K562 (cell line): Measurements from ENCODE around the gene DUSP16. TPM values are rescaled to one million over a fixed set of nuclear protein-coding genes. Genes with fewer than 3 reads are reported as not detected.

ENCODE experiments used
- ATAC-seq: fragments of 200-7000 bp; cut with Tn5 transposase; 3 replicates; pipeline ENCODE4 v1.9.1; 2020; ENCODE audit warnings: moderate library complexity
- BruUV-seq: library from RNA; stranded (reverse); fragments of 400-500 nt; replicated peaks from 2 replicates; lab custom pipeline; 2021; lab: Mats Ljungman, UMichigan
- CTCF ChIA-PET: fragments of 300-600 bp; formaldehyde crosslinking; extraction: SDS; loops from one replicate; lab custom pipeline; 2021; ENCODE audit warnings: low intra/inter-chr PET ratio; lab: Yijun Ruan, JAX
- POLR2A ChIA-PET: fragments of 300-600, 350-650 bp; sonication (Branson Sonifier 250); formaldehyde crosslinking; extraction: SDS; loops from one replicate; lab custom pipeline; 2021; ENCODE audit warnings: antibody characterized with exemption, inconsistent platforms; lab: Yijun Ruan, JAX
- DNase-seq, 4 experiments: peaks; one replicate each; pipeline versions ENCODE4 v3.0.0 to v3.0.0-alpha.2; 2011 to 2018; ENCODE audit warnings: low spot score in 3 of 4, mixed read lengths in 3 of 4; ENCODE audit errors: extremely low read depth in 1 of 4
- FAIRE-seq: peaks from 2 replicates; lab custom pipeline; 2011; peaks lifted over from hg19 to GRCh38; lab: Jason Lieb, UNC
- H2AFZ ChIP-seq: 2 replicates; pipeline ENCODE4 v1.6.0; 2011; ENCODE audit warnings: low read depth, low read length, control low read depth, inconsistent platforms
- H3K27ac ChIP-seq: fragments of 200-600 bp; 3 replicates; pipeline ENCODE4 v1.8.0; 2011; ENCODE audit warnings: low read depth, mild to moderate bottlenecking, control low read depth, inconsistent platforms, low read length, moderate library complexity, mixed read lengths; ENCODE audit errors: extremely low read depth
- H3K27me3 ChIP-seq, 2 experiments: fragments of 300-600 bp in 1 of 2; 2 replicates in 1 of 2; 3 replicates in 1 of 2; pipeline versions ENCODE4 v1.6.0 to v1.8.0; 2011; ENCODE audit warnings: inconsistent platforms in 2 of 2, low read length in 2 of 2, mild to moderate bottlenecking in 1 of 2, mixed read lengths in 1 of 2, moderate library complexity in 1 of 2; ENCODE audit not compliant: control insufficient read depth in 2 of 2, insufficient read depth in 2 of 2
- H3K36me3 ChIP-seq: fragments of 300-600 bp; 3 replicates; pipeline ENCODE4 v1.8.0; 2011; ENCODE audit warnings: mild to moderate bottlenecking, low read length, inconsistent platforms; ENCODE audit not compliant: control insufficient read depth, insufficient read depth
- H3K4me1 ChIP-seq, 2 experiments: fragments of 200-600 bp in 1 of 2; replicated peaks in 1 of 2; 2 replicates in 1 of 2; 3 replicates in 1 of 2; pipeline versions ENCODE4 v1.5.1 to v1.8.0; 2011; ENCODE audit warnings: inconsistent platforms in 2 of 2, low read length in 2 of 2, mild to moderate bottlenecking in 1 of 2, mixed read lengths in 1 of 2, moderate library complexity in 1 of 2; ENCODE audit not compliant: control insufficient read depth in 2 of 2, insufficient read depth in 2 of 2
- H3K4me2 ChIP-seq: 2 replicates; pipeline ENCODE4 v1.6.1; 2011; ENCODE audit warnings: low read length, control low read depth, inconsistent platforms, mixed read lengths; ENCODE audit not compliant: insufficient read depth
- H3K4me3 ChIP-seq: fragments of 200-600 bp; sonication (generic), shearing (Covaris generic); 2 replicates; pipeline ENCODE4 v1.5.1; 2016; ENCODE audit warnings: control low read depth, inconsistent platforms
- H3K79me2 ChIP-seq: fragments of 200-600 bp; 3 replicates; pipeline ENCODE4 v1.8.0; 2011; ENCODE audit warnings: low read length, inconsistent platforms; ENCODE audit not compliant: control insufficient read depth, insufficient read depth
- H3K9ac ChIP-seq, 2 experiments: 2 replicates each; pipeline versions ENCODE4 v1.6.0 to v1.6.1; 2011; ENCODE audit warnings: low read depth in 2 of 2, low read length in 2 of 2, control low read depth in 1 of 2, inconsistent platforms in 1 of 2, mild to moderate bottlenecking in 1 of 2, mixed read lengths in 1 of 2; ENCODE audit not compliant: insufficient read depth in 1 of 2
- H3K9me1 ChIP-seq: one replicate; pipeline ENCODE4 v1.6.0; 2011; ENCODE audit warnings: inconsistent platforms, mild to moderate bottlenecking, low read length, moderate library complexity; ENCODE audit not compliant: control insufficient read depth, insufficient read depth
- H3K9me3 ChIP-seq: replicated peaks from 2 replicates; pipeline ENCODE4 v1.5.1; 2011; ENCODE audit warnings: low read depth, low read length, inconsistent platforms; ENCODE audit not compliant: control insufficient read depth, insufficient read depth
- H4K20me1 ChIP-seq: replicated peaks from 2 replicates; pipeline ENCODE4 v1.6.1; 2011; ENCODE audit warnings: low read length, inconsistent platforms, mixed read lengths; ENCODE audit not compliant: control insufficient read depth, insufficient read depth
- AFF1 ChIP-seq, 2 experiments: fragments of 450-650 bp; IDR thresholded peaks; 2 replicates each; pipeline ENCODE4 v1.6.1; 2018; ENCODE audit warnings: mild to moderate bottlenecking in 2 of 2, low read depth in 1 of 2; ENCODE audit not compliant: partially characterized antibody in 2 of 2
- ARID1B ChIP-seq: fragments of 450-650 bp; IDR thresholded peaks from 2 replicates; pipeline ENCODE4 v1.6.1; 2016; ENCODE audit warnings: antibody characterized with exemption, mild to moderate bottlenecking, inconsistent platforms
- CBFA2T2 ChIP-seq: fragments of 450-650 bp; conservative IDR thresholded peaks from 2 replicates; pipeline ENCODE4 v1.6.1; 2017; ENCODE audit warnings: mild to moderate bottlenecking
- CBFA2T3 ChIP-seq: fragments of 450-650 bp; IDR thresholded peaks from 2 replicates; pipeline ENCODE4 v1.6.1; 2017
- ESRRB ChIP-seq: fragments of 250-450 bp; sonication (Bioruptor Pico); IDR thresholded peaks from 2 replicates; pipeline ENCODE4 v1.5.0; 2020; ENCODE audit warnings: mild to moderate bottlenecking, moderate library complexity, borderline replicate concordance
- HMBOX1 ChIP-seq: sonication (generic); IDR thresholded peaks from 2 replicates; pipeline ENCODE4 v1.6.1; 2016
- HSF4 ChIP-seq: fragments of 250-450 bp; sonication (Bioruptor Pico); IDR thresholded peaks from 2 replicates; pipeline ENCODE4 v2.1.2; 2022; ENCODE audit warnings: mild to moderate bottlenecking, moderate library complexity, borderline replicate concordance
- MED1 ChIP-seq: sonication (generic); formaldehyde crosslinking; IDR thresholded peaks from 2 replicates; pipeline ENCODE4 v1.8.1; 2023; ENCODE audit warnings: missing genetic modification reagents, borderline replicate concordance
- NCOR1 ChIP-seq: fragments of 450-650 bp; IDR thresholded peaks from 2 replicates; pipeline ENCODE4 v1.6.1; 2016; ENCODE audit warnings: mild to moderate bottlenecking, moderate library complexity
- OTX1 ChIP-seq: fragments of 450-650 bp; formaldehyde crosslinking; IDR thresholded peaks from 2 replicates; pipeline ENCODE4 v1.4.0; 2022; ENCODE audit warnings: mild to moderate bottlenecking
- POLR2A ChIP-seq: fragments of 450-650 bp; conservative IDR thresholded peaks from 2 replicates; pipeline ENCODE4 v1.6.1; 2016
- RHOXF2B ChIP-seq: fragments of 250-450 bp; sonication (Bioruptor Pico); conservative IDR thresholded peaks from 2 replicates; pipeline ENCODE4 v1.5.1; 2021
- SLC30A9 ChIP-seq: fragments of 250-450 bp; sonication (Bioruptor Pico); IDR thresholded peaks from 2 replicates; pipeline ENCODE4 v1.8.0; 2022; ENCODE audit warnings: mild to moderate bottlenecking, moderate library complexity
- SUPT5H ChIP-seq: fragments of 450-650 bp; IDR thresholded peaks from 2 replicates; pipeline ENCODE4 v1.6.1; 2016
- TCF3 ChIP-seq: sonication (generic); formaldehyde crosslinking; IDR thresholded peaks from 2 replicates; pipeline ENCODE4 v1.4.0; 2020; ENCODE audit warnings: mild to moderate bottlenecking, missing genetic modification reagents
- ZNF449 ChIP-seq: fragments of 250-450 bp; sonication (Bioruptor Pico); IDR thresholded peaks from 2 replicates; pipeline ENCODE4 v1.8.0; 2022; ENCODE audit warnings: moderate library complexity, mild to moderate bottlenecking, inconsistent platforms
- ZNF507 ChIP-seq: conservative IDR thresholded peaks from 2 replicates; pipeline ENCODE4 v1.6.1; 2017; ENCODE audit warnings: missing genetic modification characterization, missing compliant biosample characterization
- ZNF785 ChIP-seq: fragments of 250-450 bp; sonication (Bioruptor Pico); IDR thresholded peaks from 2 replicates; pipeline ENCODE4 v1.4.0; 2020; ENCODE audit warnings: mild to moderate bottlenecking
- ZSCAN32 ChIP-seq: fragments of 450-650 bp; formaldehyde crosslinking; IDR thresholded peaks from 2 replicates; pipeline ENCODE4 v1.4.0; 2020; ENCODE audit warnings: mild to moderate bottlenecking, moderate library complexity
- WGBS: fragments of 100-300 bp; shearing (Covaris generic); methylation state at CpG from one replicate; pipeline ENCODE4 v1.1.6; 2016; ENCODE audit warnings: low coverage, mixed read lengths; ENCODE audit not compliant: insufficient coverage; ENCODE audit errors: missing lambda C conversion rate; 5-methylcytosine and 5-hydroxymethylcytosine counted together
- in situ Hi-C: fragments of 300-500 bp; cut with MboI; formaldehyde crosslinking; loops from 4 replicates; pipeline ENCODE4 v1.15.0; 2018; ENCODE audit warnings: inconsistent platforms, mixed read lengths
- intact Hi-C: fragments of 100-400 bp; cut with micrococcal nuclease; formaldehyde crosslinking; loops from 2 replicates; pipeline ENCODE4 v1.14.2; 2022
- polyA plus RNA-seq, 8 experiments: library from polyadenylated mRNA; depleted of rRNA in 4 of 8; stranded (reverse) in 5 of 8; unstranded in 3 of 8; fragments of >200 nt; fragmentation: Nextera tagmentation in 2 of 8; fragmentation: Illumina TruSeq in 1 of 8; extraction: Ambion mirVana in 2 of 8; extraction: Trizol in 1 of 8; gene quantifications; 2 replicates each; pipeline versions ENCODE4 v1.2.1 to v1.2.3, GENCODE V29; 2011 to 2014; ENCODE audit warnings: inconsistent platforms in 1 of 8, missing spikeins in 1 of 8
- total RNA-seq, 7 experiments: library from RNA; depleted of rRNA in 6 of 7; stranded (reverse); fragments of >200 nt in 6 of 7; fragmentation: Illumina TruSeq in 2 of 7; extraction: Trizol in 2 of 7; gene quantifications; 2 replicates each; pipeline versions ENCODE4 v1.2.1 to v1.2.3, GENCODE V29; 2011 to 2021; ENCODE audit warnings: low replicate concordance in 1 of 7

The DUSP16 gene
- total and polyA plus RNA-seq, 9 of the 15 experiments (the other 6 are each of a cell fraction or from before 2014, with no cell fraction given): 0.70 to 12.3 (median 5.7) TPM

DNA sequence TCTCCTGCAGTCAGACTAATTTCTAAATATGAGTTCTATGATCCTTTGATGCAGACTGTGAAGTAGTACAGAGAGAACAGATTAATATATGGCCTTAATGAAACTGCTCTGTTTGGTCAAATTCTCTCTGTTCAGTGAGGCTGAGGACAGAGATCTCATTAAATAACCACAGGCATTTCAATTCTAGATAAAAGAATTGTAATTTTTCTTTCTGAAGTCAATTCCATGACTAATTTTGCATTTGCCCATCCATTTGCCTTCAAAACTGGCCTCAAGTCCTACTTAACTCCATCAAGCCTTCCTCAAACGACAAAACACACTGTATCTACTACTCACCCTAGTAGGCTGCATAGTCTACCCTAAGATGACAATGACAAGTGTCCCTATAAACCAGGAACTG is 67.1 kb downstream of the DUSP16 start (continued):
- no peak for TF ChIP-seq ZNF449 (CRISPR knock-in tag)
- TF ChIP-seq ZNF507 (tag): no peak
- no peak for TF ChIP-seq TCF3 (CRISPR knock-in tag)
- TF ChIP-seq OTX1: no peak
- no peak for TF ChIP-seq HMBOX1
- no peak for TF ChIP-seq ZNF785
- TF ChIP-seq ESRRB (CRISPR knock-in tag): no peak

DNA sequence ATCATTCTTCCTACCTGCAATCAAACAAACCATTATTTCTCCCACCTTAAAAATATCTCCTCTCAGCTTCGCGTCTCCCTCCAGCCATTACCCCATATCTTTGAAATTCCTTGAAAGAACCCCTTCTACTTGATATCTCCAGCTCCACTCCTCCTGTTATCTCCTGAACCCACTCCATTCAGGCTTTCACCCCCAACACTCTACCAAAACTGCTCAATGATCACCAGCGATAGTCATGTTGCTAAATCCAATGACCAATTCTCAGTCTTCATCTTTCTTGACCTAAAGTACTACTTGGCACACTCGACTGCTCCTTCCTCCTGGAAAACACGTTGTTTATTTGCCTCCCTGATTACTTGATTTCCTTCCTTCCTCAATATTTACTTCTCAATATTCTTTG is 70.1 kb downstream of the DUSP16 start:
- 0 out of 3 replicates have a peak, but pooled peaks cover 6% of the 10 kb centered on the region for H3K36me3 ChIP-seq
- TF ChIP-seq POLR2A (no peak), RHOXF2B (CRISPR knock-in tag) (no peak), HSF4 (no peak), CBFA2T2 (peak; percentile 62), AFF1 (IDR thresholded peaks at IDR 0.05; ENCODE audit: low read depth in 1 of 2, partially characterized antibody in 2 of 2) (no peak), ZSCAN32 (no peak), ARID1B (peak; percentile 74), TCF3 (CRISPR knock-in tag) (peak; percentile 54), NCOR1 (peak; percentile 62; the same call in 1 of the 2 replicates), CBFA2T3 (peak; percentile 83), SUPT5H (no peak), SLC30A9 (no peak), MED1 (no peak)

More for the DNA sequence above, 70.1 kb downstream of the DUSP16 start:
- H3K4me2 ChIP-seq: peak overlapping the region; percentile 25; the same call in 1 of the 2 replicates
- no peak for FAIRE-seq
- intact Hi-C loops (loop anchor here (10.0 kb wide), 1 partner anchor 108 kb away; no protein-coding TSS in a partner anchor), in situ Hi-C loops (no loop called here)
- no peaks in the 10 kb centered on the region for H4K20me1 ChIP-seq
- no TSS peak for BruUV-seq
- H3K9me1 ChIP-seq: no peaks in the 10 kb centered on the region
- H3K27ac ChIP-seq: no peak overlapping the region
- no peaks in the 10 kb centered on the region for H3K79me2 ChIP-seq
- peaks cover 0 to 16% of the 10 kb centered on the region in 2 experiments; a peak in 3 of 5 replicates for H3K4me1 ChIP-seq
- CTCF ChIA-PET: no interaction called here
- WGBS: 0% methylated on average over 5 of the region's 5 CpGs
- H2AFZ ChIP-seq: no peak overlapping the region
- no peaks in the 10 kb centered on the region for H3K27me3 ChIP-seq
- POLR2A ChIA-PET: no interaction called here
- H3K9me3 ChIP-seq: no peaks in the 10 kb centered on the region
- peak in 2 of 4 experiments; percentile 13 to 46 for DNase-seq
- ATAC-seq: 0 out of 3 replicates have a peak, but pooled peaks have one; percentile 32
- no peak overlapping the region for H3K9ac ChIP-seq
- no peak overlapping the region for H3K4me3 ChIP-seq
